BJ (cell line): Measurements from ENCODE around the gene NCOR2. TPM values are rescaled to one million over a fixed set of nuclear protein-coding genes. Genes with fewer than 3 reads are reported as not detected.

Source experiments
- CTCF ChIA-PET: fragments of 350-600 bp; formaldehyde crosslinking; extraction: SDS; loops from one replicate; lab custom pipeline; 2021; ENCODE audit warnings: antibody characterized with exemption, inconsistent platforms; lab: Yijun Ruan, JAX
- POLR2A ChIA-PET: fragments of 300-600 bp; sonication (Branson Sonifier 250); formaldehyde crosslinking; extraction: SDS; loops from one replicate; lab custom pipeline; 2021; ENCODE audit warnings: antibody characterized with exemption; lab: Charles Lee
- DNase-seq: peaks from one replicate; pipeline ENCODE4 v3.0.0-alpha.2; 2011; ENCODE audit warnings: low read depth
- H3K27me3 ChIP-seq: 2 replicates; pipeline ENCODE4 v1.6.0; 2011; ENCODE audit warnings: low read length; ENCODE audit not compliant: control insufficient read depth, insufficient read depth
- H3K36me3 ChIP-seq: 2 replicates; pipeline ENCODE4 v1.5.1; 2011; ENCODE audit warnings: low read length; ENCODE audit not compliant: control insufficient read depth, insufficient read depth
- H3K4me3 ChIP-seq: 2 replicates; pipeline ENCODE4 v1.5.1; 2011; ENCODE audit warnings: low read depth, mild to moderate bottlenecking, control low read depth, low read length
- CTCF ChIP-seq: IDR thresholded peaks from 2 replicates; pipeline ENCODE4 v1.5.1; 2011; ENCODE audit warnings: low read depth, mild to moderate bottlenecking, control low read depth, inconsistent platforms, low read length, moderate library complexity; ENCODE audit not compliant: insufficient read depth
- polyA plus RNA-seq: library from polyadenylated mRNA; depleted of rRNA; stranded (reverse); fragments of >200 nt; gene quantifications from 2 replicates; pipeline ENCODE4 v1.2.3, GENCODE V29; 2011

The NCOR2 gene
- polyA plus RNA-seq, 1 experiment = 8.3 TPM

GRCh38 chr12:124561231-124561630, 6.2 kb downstream of the NCOR2 start:
- no peak for TF ChIP-seq CTCF
- CTCF ChIA-PET = interaction anchor here (2.0 kb wide), 1 partner anchor 42 kb away, joined by 7 read pairs; no protein-coding TSS in a partner anchor
- DNase-seq = no peak

GRCh38 chr12:124560146-124560890, 7.1 kb downstream of the NCOR2 start:
- H3K27me3 ChIP-seq = no peaks in the 10 kb centered on the region
- ChIA-PET CTCF (interaction anchor here (2.0 kb wide), 1 partner anchor 41 kb away, joined by 7 read pairs; no protein-coding TSS in a partner anchor), POLR2A (no interaction called here)
- no peak for TF ChIP-seq CTCF
- H3K4me3 ChIP-seq = no peak overlapping the region
- no peak for DNase-seq
- H3K36me3 ChIP-seq = peaks cover 3% of the 10 kb centered on the region; the same call in 1 of the 2 replicates

More at GRCh38 chr12:124561231-124561630, 6.2 kb downstream of the NCOR2 start:
- H3K4me3 ChIP-seq = no peak overlapping the region
- H3K36me3 ChIP-seq = peaks cover 3% of the 10 kb centered on the region; the same call in 1 of the 2 replicates
- POLR2A ChIA-PET = no interaction called here
- H3K27me3 ChIP-seq = no peaks in the 10 kb centered on the region

GRCh38 chr12:124559182-124560017, 8.0 kb downstream of the NCOR2 start:
- no peak for DNase-seq
- ChIA-PET POLR2A (no interaction called here), CTCF (interaction anchor here (2.0 kb wide), 1 partner anchor 40 kb away, joined by 7 read pairs; no protein-coding TSS in a partner anchor)
- Histone ChIP-seq H3K27me3 (no peaks in the 10 kb centered on the region), H3K4me3 (no peak overlapping the region), H3K36me3 (peaks cover 3% of the 10 kb centered on the region; the same call in 1 of the 2 replicates)
- no peak for TF ChIP-seq CTCF

GRCh38 chr12:124558313-124558712, 9.1 kb downstream of the NCOR2 start:
- DNase-seq = no peak
- H3K27me3 ChIP-seq = no peaks in the 10 kb centered on the region
- ChIA-PET CTCF (no interaction called here), POLR2A (no interaction called here)
- no peak for TF ChIP-seq CTCF
- H3K4me3 ChIP-seq = no peak overlapping the region
- H3K36me3 ChIP-seq = peaks cover 3% of the 10 kb centered on the region; the same call in 1 of the 2 replicates

GRCh38 chr12:124557518-124558223, 9.7 kb downstream of the NCOR2 start:
- H3K4me3 ChIP-seq = no peak overlapping the region
- ChIA-PET CTCF (no interaction called here), POLR2A (no interaction called here)
- TF ChIP-seq CTCF = no peak
- peaks cover 3% of the 10 kb centered on the region; the same call in 1 of the 2 replicates for H3K36me3 ChIP-seq
- no peaks in the 10 kb centered on the region for H3K27me3 ChIP-seq
- DNase-seq = no peak
